Panc1 (cell line): ENCODE results near the gene USP17L11.
"Not testable (repeated sequence)": the region's sequence is repeated elsewhere in the genome, so short reads cannot be mapped to it uniquely, and the experiment has no call there.

ENCODE experiments used
- CTCF ChIP-seq: fragments of 450-650 bp; IDR thresholded peaks from 2 replicates; pipeline ENCODE4 v1.5.1; 2017; ENCODE audit warnings: mild to moderate bottlenecking
- POLR2AphosphoS5 ChIP-seq: IDR thresholded peaks from 2 replicates; pipeline ENCODE4 v1.6.1; 2012; ENCODE audit warnings: mild to moderate bottlenecking, low read depth, low read length, moderate library complexity
- REST ChIP-seq, 2 experiments: IDR thresholded peaks; 2 replicates each; pipeline ENCODE4 v1.6.1; 2011 to 2012; ENCODE audit warnings: low read depth in 2 of 2, control low read depth in 1 of 2, low read length in 1 of 2, mild to moderate bottlenecking in 1 of 2, moderate library complexity in 1 of 2; ENCODE audit not compliant: insufficient read depth in 1 of 2
- SIN3A ChIP-seq: IDR thresholded peaks from 2 replicates; pipeline ENCODE4 v1.6.1; 2012; ENCODE audit warnings: low read depth, mild to moderate bottlenecking, low read length, moderate library complexity, borderline replicate concordance; ENCODE audit not compliant: insufficient read depth

GRCh38 chr4:9257824-9258223 is 42.6 kb downstream of the USP17L11 start, which contains the start of gene USP17L20:
- TF ChIP-seq CTCF; POLR2AphosphoS5; REST (IDR thresholded peaks at IDR 0.05; ENCODE audit: insufficient read depth in 1 of 2, low read depth in 2 of 2, low read length in 1 of 2); SIN3A: not testable (repeated sequence)
